ENCODE results near the gene SCCPDH. TPM values are rescaled to one million over a fixed set of nuclear protein-coding genes. Genes with fewer than 3 reads are reported as not detected.

The SCCPDH gene
- total and polyA plus RNA-seq, 5 donors from 2014 or later, result 1.5 to 5.0 (median 3.3) TPM

DNA sequence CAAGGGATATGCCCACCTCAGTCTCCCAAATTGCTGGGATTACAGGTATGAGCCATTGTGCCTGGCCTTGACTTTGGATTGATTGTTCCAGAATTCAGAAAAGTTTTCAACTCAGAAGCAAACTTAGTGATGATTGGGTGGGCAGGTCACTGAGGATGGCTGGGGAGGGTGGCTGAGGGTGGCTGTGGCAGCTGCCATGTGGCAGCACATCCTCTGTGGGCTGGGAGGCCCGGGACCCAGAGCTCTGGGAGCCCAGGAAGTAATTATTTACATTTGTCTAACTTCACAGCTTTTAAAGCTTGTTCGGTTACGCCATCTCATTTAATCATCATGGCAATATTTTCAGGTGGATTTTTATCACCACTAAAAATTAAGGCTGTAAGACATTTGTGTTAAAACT lies 76.1 kb downstream of the SCCPDH start:
- Mint-ChIP-seq H3K9me3 (peaks cover 0 to 2% (median 0%) of the 10 kb centered on the region in 7 donors), H3K4me3 (no peak overlapping the region), H3K27ac (no peak overlapping the region), H3K27me3 (peaks cover 5% of the 10 kb centered on the region), H3K4me1 (no peaks in the 10 kb centered on the region), H3K36me3 (no peaks in the 10 kb centered on the region)
- Histone ChIP-seq H3K36me3 (ENCODE audit: control insufficient read depth, insufficient read depth, low read length) (no peaks in the 10 kb centered on the region), H3K27ac (ENCODE audit: insufficient read depth, low read length, poor library complexity, severe bottlenecking) (no peak overlapping the region), H3K4me1 (ENCODE audit: control insufficient read depth, insufficient read depth, low read length, poor library complexity, severe bottlenecking) (no peaks in the 10 kb centered on the region), H3K4me3 (ENCODE audit: low read depth, low read length) (no peak overlapping the region), H3K27me3 (ENCODE audit: control insufficient read depth, insufficient read depth, low read length) (no peaks in the 10 kb centered on the region), H3K9me3 (ENCODE audit: control insufficient read depth in 2 of 2, low read length in 2 of 2) (no peaks in the 10 kb centered on the region)
- ATAC-seq (ENCODE audit: low read depth in 2 of 2), result no peak
- DNase-seq, result no peak

DNA sequence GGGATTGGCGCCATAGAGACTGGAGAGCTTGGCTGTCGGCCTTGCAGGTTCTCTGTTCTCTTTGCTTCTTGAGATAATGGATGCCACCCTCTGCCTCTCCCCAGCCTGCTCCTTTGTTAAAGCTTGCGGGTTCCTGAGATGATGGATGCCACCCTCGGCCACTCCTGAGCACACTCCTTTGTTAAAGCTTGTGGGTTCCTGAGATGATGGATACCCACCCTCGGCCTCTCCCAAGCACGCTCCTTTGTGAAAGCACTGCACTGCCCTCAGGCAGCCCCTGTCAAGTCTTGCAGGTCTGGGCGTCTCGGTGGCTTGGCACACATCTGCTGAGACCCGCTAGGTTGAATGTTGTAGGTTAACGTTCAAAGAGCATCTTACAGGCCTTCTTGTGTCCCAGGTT lies 76.5 kb downstream of the SCCPDH start:
- DNase-seq, result no peak
- ATAC-seq (ENCODE audit: low read depth in 2 of 2), result no peak
- Histone ChIP-seq H3K27ac (ENCODE audit: insufficient read depth, low read length, poor library complexity, severe bottlenecking) (no peak overlapping the region), H3K36me3 (ENCODE audit: control insufficient read depth, insufficient read depth, low read length) (no peaks in the 10 kb centered on the region), H3K27me3 (ENCODE audit: control insufficient read depth, insufficient read depth, low read length) (no peaks in the 10 kb centered on the region), H3K9me3 (ENCODE audit: control insufficient read depth in 2 of 2, low read length in 2 of 2) (no peaks in the 10 kb centered on the region), H3K4me3 (ENCODE audit: low read depth, low read length) (no peak overlapping the region), H3K4me1 (ENCODE audit: control insufficient read depth, insufficient read depth, low read length, poor library complexity, severe bottlenecking) (no peaks in the 10 kb centered on the region)
- H3K27me3 Mint-ChIP-seq, result peaks cover 5% of the 10 kb centered on the region
- H3K9me3 Mint-ChIP-seq, result peaks cover 0 to under 1% (median 0%) of the 10 kb centered on the region in 7 donors
- H3K4me3 Mint-ChIP-seq, result no peak overlapping the region
- H3K27ac Mint-ChIP-seq, result no peak overlapping the region
- no peaks in the 10 kb centered on the region for H3K4me1 Mint-ChIP-seq
- H3K36me3 Mint-ChIP-seq, result no peaks in the 10 kb centered on the region

DNA sequence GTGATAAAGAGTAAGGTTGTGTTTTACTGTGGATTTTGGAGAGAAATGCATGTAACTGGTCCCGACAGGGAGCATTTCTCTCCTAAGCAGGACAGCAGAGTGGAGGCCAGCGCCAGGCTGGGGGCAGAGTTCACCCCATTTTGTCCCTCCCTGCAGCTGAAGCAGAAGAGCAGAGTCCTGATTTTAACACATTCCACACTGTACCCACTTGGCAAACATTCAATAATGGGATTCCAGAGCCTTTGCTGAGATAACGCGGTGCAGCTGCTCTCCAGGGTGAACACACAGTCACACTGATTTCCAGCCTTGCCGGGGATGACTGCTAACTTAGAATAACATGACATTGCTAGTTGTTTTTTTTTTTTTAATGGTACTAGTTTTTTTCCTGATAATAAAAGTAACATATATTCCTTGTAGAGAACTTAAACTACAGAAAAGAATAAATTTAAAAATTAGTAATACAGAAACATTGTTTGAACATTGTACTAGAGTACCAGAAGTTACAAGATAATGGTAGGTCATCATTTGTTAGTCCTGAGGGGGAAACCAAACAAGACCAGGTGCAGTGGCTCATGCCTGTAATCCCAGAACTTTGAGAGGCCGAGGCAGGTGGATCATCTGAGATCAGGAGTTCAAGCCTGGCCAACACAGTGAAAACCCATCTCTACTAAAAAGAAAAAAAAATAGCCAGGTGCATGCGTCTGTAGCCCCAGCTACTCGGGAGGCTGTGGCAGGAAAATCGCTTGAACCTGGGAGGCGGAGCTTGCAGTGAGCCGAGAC lies 77.2 kb downstream of the SCCPDH start:
- Histone ChIP-seq H3K9me3 (ENCODE audit: control insufficient read depth in 2 of 2, low read length in 2 of 2) (no peaks in the 10 kb centered on the region), H3K27ac (ENCODE audit: insufficient read depth, low read length, poor library complexity, severe bottlenecking) (no peak overlapping the region), H3K27me3 (ENCODE audit: control insufficient read depth, insufficient read depth, low read length) (no peaks in the 10 kb centered on the region), H3K4me3 (ENCODE audit: low read depth, low read length) (no peak overlapping the region), H3K4me1 (ENCODE audit: control insufficient read depth, insufficient read depth, low read length, poor library complexity, severe bottlenecking) (no peaks in the 10 kb centered on the region), H3K36me3 (ENCODE audit: control insufficient read depth, insufficient read depth, low read length) (no peaks in the 10 kb centered on the region)
- no peak for DNase-seq
- Mint-ChIP-seq H3K4me3 (no peak overlapping the region), H3K27me3 (peaks cover 5% of the 10 kb centered on the region), H3K36me3 (no peaks in the 10 kb centered on the region), H3K9me3 (no peaks in the 10 kb centered on the region), H3K4me1 (peaks cover 0 to 1% (median 0%) of the 10 kb centered on the region in 4 donors), H3K27ac (no peak overlapping the region)
- no peak for ATAC-seq (ENCODE audit: low read depth in 2 of 2)

DNA sequence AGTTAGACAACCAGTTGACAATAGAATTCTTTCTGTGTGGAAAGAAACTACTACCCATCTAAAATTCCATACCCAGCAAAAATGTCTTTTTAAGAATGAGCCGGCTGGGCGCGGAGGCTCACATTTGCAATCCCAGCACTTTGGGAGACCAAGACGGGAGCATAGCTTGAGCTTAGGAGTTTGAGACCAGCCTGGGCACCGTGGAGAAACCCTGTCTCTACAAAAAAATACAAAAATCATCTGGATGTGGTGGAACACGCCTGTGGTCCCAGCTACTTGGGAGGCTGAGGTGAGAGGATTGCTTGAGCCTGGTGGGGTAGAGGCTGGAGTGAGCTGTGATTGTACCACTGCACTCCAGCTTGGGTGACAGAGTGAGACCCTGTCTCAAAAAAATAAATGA lies 79.2 kb downstream of the SCCPDH start:
- H3K4me1 Mint-ChIP-seq, result peaks cover 0 to 4% (median 0%) of the 10 kb centered on the region in 4 donors
- H3K27ac Mint-ChIP-seq, result no peak overlapping the region
- Histone ChIP-seq H3K4me1 (ENCODE audit: control insufficient read depth, insufficient read depth, low read length, poor library complexity, severe bottlenecking) (no peaks in the 10 kb centered on the region), H3K27ac (ENCODE audit: insufficient read depth, low read length, poor library complexity, severe bottlenecking) (no peak overlapping the region), H3K36me3 (ENCODE audit: control insufficient read depth, insufficient read depth, low read length) (no peaks in the 10 kb centered on the region), H3K27me3 (ENCODE audit: control insufficient read depth, insufficient read depth, low read length) (peaks cover 2% of the 10 kb centered on the region), H3K4me3 (ENCODE audit: low read depth, low read length) (no peak overlapping the region), H3K9me3 (ENCODE audit: control insufficient read depth in 2 of 2, low read length in 2 of 2) (no peaks in the 10 kb centered on the region)
- H3K4me3 Mint-ChIP-seq, result no peak overlapping the region
- ATAC-seq (ENCODE audit: low read depth in 2 of 2) (no peak), DNase-seq (no peak)
- H3K9me3 Mint-ChIP-seq, result no peaks in the 10 kb centered on the region
- peaks cover 5% of the 10 kb centered on the region for H3K27me3 Mint-ChIP-seq
- no peaks in the 10 kb centered on the region for H3K36me3 Mint-ChIP-seq

DNA sequence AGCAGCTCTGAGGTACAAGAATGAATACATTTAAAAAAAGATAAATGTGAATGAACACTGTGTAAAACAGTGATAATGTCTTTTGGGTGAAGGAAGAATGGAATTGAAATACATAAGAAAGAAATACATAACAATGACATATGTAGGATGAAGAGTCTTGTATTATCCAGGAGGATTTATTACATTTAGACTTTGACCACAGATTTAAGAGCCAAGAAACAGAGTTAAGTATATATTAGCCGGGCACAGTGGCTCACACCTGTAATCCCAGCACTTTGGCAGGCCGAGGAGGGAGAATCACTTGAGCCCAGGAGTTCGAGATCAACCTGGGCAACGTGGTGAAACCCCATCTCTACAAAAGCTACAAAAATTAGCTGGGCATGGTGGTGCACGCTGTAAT lies 79.7 kb downstream of the SCCPDH start:
- ATAC-seq (ENCODE audit: low read depth in 2 of 2) (no peak), DNase-seq (no peak)
- no peak overlapping the region for H3K4me3 Mint-ChIP-seq
- H3K4me1 Mint-ChIP-seq, result peaks cover 0 to 4% (median 0%) of the 10 kb centered on the region in 4 donors
- H3K27me3 ChIP-seq (ENCODE audit: control insufficient read depth, insufficient read depth, low read length), result peaks cover 3% of the 10 kb centered on the region
- H3K4me1 ChIP-seq (ENCODE audit: control insufficient read depth, insufficient read depth, low read length, poor library complexity, severe bottlenecking), result no peaks in the 10 kb centered on the region
- H3K4me3 ChIP-seq (ENCODE audit: low read depth, low read length), result no peak overlapping the region
- H3K27ac ChIP-seq (ENCODE audit: insufficient read depth, low read length, poor library complexity, severe bottlenecking), result no peak overlapping the region
- no peaks in the 10 kb centered on the region for H3K36me3 Mint-ChIP-seq
- no peaks in the 10 kb centered on the region for H3K9me3 ChIP-seq (ENCODE audit: control insufficient read depth in 2 of 2, low read length in 2 of 2)
- H3K9me3 Mint-ChIP-seq, result no peaks in the 10 kb centered on the region
- H3K27me3 Mint-ChIP-seq, result peaks cover 5% of the 10 kb centered on the region
- H3K36me3 ChIP-seq (ENCODE audit: control insufficient read depth, insufficient read depth, low read length), result no peaks in the 10 kb centered on the region
- no peak overlapping the region for H3K27ac Mint-ChIP-seq

DNA sequence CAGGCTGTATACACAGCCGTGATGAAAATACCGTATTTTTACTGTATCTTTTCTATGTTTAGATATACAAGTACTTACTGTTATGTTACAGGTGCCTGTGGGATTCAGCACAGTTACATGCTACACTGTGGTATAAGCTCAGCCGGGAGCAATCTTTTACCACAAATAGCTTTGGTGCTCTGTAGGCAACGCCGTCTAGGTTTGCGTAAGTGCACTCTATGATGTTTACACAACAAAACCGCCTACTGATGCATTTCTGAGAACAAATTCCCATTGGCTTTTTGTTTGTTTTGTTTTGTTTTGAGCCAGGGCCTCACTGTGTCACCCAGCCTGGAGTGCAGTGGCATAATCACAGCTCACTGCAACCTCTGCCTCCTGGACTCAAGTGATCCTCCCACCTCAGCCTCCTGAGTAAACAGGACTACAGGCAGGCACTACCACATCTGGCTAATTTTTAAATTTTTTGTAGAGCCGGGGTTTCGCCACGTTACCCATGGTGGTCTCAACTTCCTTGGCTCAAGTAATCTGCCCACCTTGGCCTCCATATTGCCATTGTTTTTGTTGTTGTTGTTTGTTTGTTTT lies 81.0 kb downstream of the SCCPDH start:
- Histone ChIP-seq H3K36me3 (ENCODE audit: control insufficient read depth, insufficient read depth, low read length) (no peaks in the 10 kb centered on the region), H3K4me1 (ENCODE audit: control insufficient read depth, insufficient read depth, low read length, poor library complexity, severe bottlenecking) (no peaks in the 10 kb centered on the region), H3K27ac (ENCODE audit: insufficient read depth, low read length, poor library complexity, severe bottlenecking) (no peak overlapping the region), H3K4me3 (ENCODE audit: low read depth, low read length) (no peak overlapping the region), H3K9me3 (ENCODE audit: control insufficient read depth in 2 of 2, low read length in 2 of 2) (no peaks in the 10 kb centered on the region), H3K27me3 (ENCODE audit: control insufficient read depth, insufficient read depth, low read length) (peaks cover 3% of the 10 kb centered on the region)
- H3K27ac Mint-ChIP-seq, result no peak overlapping the region
- H3K4me1 Mint-ChIP-seq, result peaks cover 0 to 4% (median 0%) of the 10 kb centered on the region in 4 donors
- ATAC-seq (ENCODE audit: low read depth in 2 of 2) (no peak), DNase-seq (no peak)
- H3K9me3 Mint-ChIP-seq, result no peaks in the 10 kb centered on the region
- no peaks in the 10 kb centered on the region for H3K36me3 Mint-ChIP-seq
- H3K4me3 Mint-ChIP-seq, result no peak overlapping the region
- H3K27me3 Mint-ChIP-seq, result peaks cover 5% of the 10 kb centered on the region

DNA sequence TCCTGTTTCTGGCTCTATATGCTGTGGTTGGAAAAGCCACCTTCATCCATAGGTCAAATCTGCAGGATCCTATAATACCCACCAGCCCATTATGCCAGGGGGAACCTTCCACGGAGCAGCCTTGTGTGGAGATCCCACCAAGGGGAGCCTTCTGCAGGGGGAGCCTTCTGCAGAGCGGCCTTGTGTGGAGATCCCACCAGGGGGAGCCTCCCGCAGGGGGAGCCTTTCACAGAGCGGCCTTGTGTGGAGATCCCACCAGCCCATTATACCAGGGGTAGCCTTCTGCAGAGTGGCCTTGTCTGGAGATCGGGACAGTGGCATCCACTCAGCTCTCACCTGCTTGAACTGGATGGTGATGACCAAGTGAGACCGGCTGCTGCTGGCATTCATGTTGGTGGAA lies 85.3 kb downstream of the SCCPDH start:
- DNase-seq (no peak), ATAC-seq (ENCODE audit: low read depth in 2 of 2) (no peak)
- Histone ChIP-seq H3K36me3 (ENCODE audit: control insufficient read depth, insufficient read depth, low read length) (no peaks in the 10 kb centered on the region), H3K4me3 (ENCODE audit: low read depth, low read length) (no peak overlapping the region), H3K27me3 (ENCODE audit: control insufficient read depth, insufficient read depth, low read length) (peaks cover 3% of the 10 kb centered on the region), H3K27ac (ENCODE audit: insufficient read depth, low read length, poor library complexity, severe bottlenecking) (no peak overlapping the region), H3K9me3 (ENCODE audit: control insufficient read depth in 2 of 2, low read length in 2 of 2) (no peaks in the 10 kb centered on the region), H3K4me1 (ENCODE audit: control insufficient read depth, insufficient read depth, low read length, poor library complexity, severe bottlenecking) (no peaks in the 10 kb centered on the region)
- H3K4me1 Mint-ChIP-seq, result peaks cover 0 to 4% (median 0%) of the 10 kb centered on the region in 4 donors
- H3K9me3 Mint-ChIP-seq, result no peaks in the 10 kb centered on the region
- H3K27ac Mint-ChIP-seq, result no peak overlapping the region
- peaks cover 1% of the 10 kb centered on the region for H3K27me3 Mint-ChIP-seq
- no peak overlapping the region for H3K4me3 Mint-ChIP-seq
- H3K36me3 Mint-ChIP-seq, result no peaks in the 10 kb centered on the region

DNA sequence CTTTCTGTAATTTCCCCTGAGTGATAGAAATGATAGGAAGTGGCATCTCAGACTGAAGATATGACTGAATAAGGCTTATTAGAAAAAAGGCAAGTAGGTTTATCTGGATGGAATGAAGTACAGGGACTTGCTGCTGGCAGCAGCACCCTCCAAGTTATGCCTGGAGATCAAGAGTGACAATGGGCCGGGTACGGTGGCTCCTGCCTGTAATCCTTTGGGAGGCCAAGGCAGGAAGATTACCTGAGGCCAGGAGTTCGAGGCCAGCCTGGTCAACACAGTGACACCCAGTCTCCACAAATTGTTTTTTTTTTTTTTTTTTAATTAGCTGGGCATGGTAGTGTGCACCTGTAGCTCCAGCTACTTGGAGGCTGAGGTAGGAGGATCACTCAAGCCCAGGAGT lies 87.8 kb downstream of the SCCPDH start:
- Histone ChIP-seq H3K4me3 (ENCODE audit: low read depth, low read length) (no peak overlapping the region), H3K4me1 (ENCODE audit: control insufficient read depth, insufficient read depth, low read length, poor library complexity, severe bottlenecking) (no peaks in the 10 kb centered on the region), H3K27me3 (ENCODE audit: control insufficient read depth, insufficient read depth, low read length) (peaks cover 3% of the 10 kb centered on the region), H3K9me3 (ENCODE audit: control insufficient read depth in 2 of 2, low read length in 2 of 2) (no peaks in the 10 kb centered on the region), H3K36me3 (ENCODE audit: control insufficient read depth, insufficient read depth, low read length) (no peaks in the 10 kb centered on the region), H3K27ac (ENCODE audit: insufficient read depth, low read length, poor library complexity, severe bottlenecking) (no peak overlapping the region)
- Mint-ChIP-seq H3K27ac (no peak overlapping the region), H3K9me3 (peaks cover 0 to 2% (median 0%) of the 10 kb centered on the region in 7 donors), H3K36me3 (no peaks in the 10 kb centered on the region), H3K4me3 (no peak overlapping the region), H3K27me3 (peaks cover 8% of the 10 kb centered on the region), H3K4me1 (peaks cover 0 to 5% (median 0%) of the 10 kb centered on the region in 4 donors)
- DNase-seq, result no peak
- no peak for ATAC-seq (ENCODE audit: low read depth in 2 of 2)

Data from CD4-positive, CD25-positive, alpha-beta regulatory T cell (primary cell).